HG02678 (cell line): Measurements from ENCODE around the gene SLC27A1.

Experiments
- ATAC-seq: cut with Tn5 transposase; IDR thresholded peaks from one replicate; pipeline ENCODE4 v1.9.1; 2021; ENCODE audit warnings: mild to moderate bottlenecking, moderate library complexity; ENCODE audit not compliant: unreplicated experiment

The SLC27A1 gene

GRCh38 chr19:17470068-17470841 lies at the start of gene SLC27A1:
Gene SLC27A1, plus strand, starts transcription at chr19:17470524. Its CDS starts 17 bp downstream, at chr19:17470541.
- ATAC-seq: peak; percentile 76

DNA sequence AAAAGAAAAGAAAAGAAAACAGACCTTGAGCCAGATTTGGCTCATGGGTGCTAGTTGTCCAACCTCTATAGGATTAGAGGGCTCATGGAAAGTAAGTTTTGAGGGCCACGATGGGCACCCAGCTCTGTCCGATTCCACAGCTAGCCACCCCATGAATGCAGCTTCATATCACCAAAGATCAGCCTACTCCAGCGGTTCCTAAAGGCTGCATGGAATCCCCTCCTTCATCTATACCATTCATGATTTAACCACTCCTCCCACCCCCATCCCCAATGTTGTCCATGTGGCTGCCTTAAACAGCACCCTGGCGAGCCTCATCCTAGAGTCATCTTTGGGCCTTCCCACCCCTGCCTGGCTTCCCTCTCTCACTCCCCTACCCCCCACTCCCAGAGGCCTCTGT lies 48.4 kb upstream of the SLC27A1 start:
- no peak for ATAC-seq

DNA sequence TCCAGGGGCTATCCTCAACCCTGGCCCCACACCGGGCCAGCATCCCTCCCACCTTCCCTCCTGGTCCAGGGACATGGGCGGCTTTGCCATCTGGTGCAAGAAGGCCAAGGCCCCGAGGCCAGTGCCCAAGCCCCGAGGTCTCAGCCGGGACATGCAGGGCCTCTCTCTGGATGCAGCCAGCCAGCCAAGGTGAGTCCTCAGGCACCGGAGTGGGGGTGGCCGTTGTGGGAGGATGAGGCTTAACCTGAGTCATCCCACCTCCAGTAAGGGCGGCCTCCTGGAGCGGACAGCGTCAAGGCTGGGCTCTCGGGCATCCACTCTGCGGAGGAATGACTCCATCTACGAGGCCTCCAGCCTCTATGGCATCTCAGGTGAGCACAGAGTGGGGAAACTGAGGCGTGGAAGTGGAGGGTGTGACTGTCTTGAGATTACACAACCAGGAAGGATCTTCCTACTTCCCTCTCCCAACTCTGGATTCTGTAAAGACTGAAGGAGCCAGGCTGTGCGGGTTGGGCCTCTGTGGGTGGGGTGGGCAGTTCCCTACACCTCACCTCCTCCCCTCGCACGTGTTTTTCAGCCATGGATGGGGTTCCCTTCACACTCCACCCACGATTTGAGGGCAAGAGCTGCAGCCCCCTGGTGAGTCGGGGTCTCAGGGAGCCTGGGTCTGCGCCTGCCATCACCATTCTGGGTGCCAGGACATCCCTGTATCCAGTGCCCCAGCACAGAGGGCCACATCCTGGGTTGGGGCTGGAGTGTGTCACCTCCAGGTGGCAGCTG lies 46.7 kb upstream of the SLC27A1 start:
- no peak for ATAC-seq

DNA sequence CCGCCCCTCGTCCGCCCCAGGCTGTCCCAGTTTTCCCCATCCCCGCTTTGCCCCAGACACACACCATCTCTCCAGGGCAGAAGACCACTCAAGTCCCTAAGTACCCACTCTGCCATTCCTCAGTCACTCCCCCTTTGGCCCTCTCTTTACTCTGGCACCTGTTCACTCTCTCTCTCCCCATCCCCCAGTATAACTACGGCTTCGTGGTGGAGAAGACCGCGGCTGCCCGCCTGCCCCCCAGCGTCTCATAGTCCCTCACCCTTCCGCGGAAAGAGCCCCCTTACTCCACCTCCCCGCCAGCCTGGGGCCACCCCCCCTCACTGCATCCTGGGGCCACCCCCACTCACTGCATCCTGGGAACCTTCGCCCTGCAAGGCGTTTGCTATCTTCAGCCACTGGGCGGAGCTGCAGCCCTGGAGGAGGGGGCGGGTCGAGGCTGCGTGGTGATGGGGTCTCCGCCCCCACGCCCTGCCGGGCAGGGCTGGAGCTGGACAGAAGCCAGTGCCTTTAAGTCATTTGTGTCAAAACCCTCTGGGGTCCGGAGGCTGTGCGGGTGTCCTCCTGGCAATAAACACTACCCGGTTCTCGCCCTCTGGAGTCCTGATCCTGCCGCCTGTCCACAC lies 45.5 kb upstream of the SLC27A1 start:
- ATAC-seq: no peak

- ATAC-seq: no peak
Observed at GRCh38 chr19:17429641-17430113, 40.6 kb upstream of the SLC27A1 start.

DNA sequence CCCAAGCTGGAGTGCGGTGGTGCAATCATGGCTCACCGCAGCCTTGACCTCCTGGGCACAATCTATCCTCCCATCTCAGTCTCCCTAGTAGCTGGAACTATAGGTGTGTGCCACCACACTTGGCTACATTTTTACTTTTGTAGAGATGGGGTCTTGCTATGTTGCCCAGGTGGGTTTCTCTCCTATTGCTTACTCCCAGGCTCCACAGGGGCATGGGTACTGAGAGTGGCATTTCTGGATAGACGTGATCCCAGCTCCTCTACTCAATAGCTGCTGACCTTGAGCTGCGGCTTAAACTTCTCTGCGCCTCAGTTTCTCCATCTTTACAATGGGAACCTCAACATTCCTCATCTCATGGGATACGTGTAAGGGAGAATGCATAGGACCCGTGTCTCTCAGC lies 38.9 kb upstream of the SLC27A1 start:
- no peak for ATAC-seq

DNA sequence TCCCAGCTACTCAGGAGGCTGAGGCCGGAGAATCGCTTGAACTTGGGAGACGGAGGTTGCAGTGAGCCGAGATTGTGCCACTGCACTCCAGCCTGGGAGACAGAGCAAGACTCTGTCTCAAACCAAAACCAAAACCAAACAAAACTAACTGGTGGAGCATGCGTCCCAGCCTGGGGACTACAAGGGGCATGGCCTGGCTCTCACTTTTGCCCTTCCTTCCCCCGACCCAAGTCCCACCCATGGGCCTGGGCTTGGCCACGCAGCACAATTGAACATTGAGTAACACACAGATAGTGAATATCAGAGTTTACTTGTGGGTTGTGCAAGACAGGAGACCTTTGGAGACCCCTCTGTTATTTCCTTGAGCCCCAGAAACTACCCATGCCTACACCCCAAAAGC lies 35.1 kb upstream of the SLC27A1 start:
- ATAC-seq: no peak

GRCh38 chr19:17436094-17436873 lies 34.0 kb upstream of the SLC27A1 start:
- ATAC-seq: no peak

DNA sequence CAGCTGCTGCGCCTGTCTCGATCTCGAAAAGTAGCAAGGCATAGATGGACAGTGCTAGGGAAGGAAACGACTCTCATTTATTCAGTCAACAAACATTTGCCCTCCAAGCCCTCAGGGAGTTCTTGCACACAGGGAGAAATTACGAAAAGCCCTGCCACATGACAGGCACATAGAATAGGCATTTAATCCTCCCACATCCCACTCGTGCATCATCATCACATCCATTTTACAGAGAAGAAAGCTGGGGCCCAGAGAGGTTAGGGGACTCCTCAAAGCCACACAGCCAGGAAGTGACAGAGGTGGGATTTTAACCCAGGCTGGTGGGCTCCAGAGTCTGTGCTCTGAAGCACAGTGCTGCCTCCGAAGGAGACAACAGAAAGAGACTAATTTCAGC lies 33.5 kb upstream of the SLC27A1 start:
- ATAC-seq: no peak

- ATAC-seq: no peak
Observed at GRCh38 chr19:17441241-17442021, 28.9 kb upstream of the SLC27A1 start.

DNA sequence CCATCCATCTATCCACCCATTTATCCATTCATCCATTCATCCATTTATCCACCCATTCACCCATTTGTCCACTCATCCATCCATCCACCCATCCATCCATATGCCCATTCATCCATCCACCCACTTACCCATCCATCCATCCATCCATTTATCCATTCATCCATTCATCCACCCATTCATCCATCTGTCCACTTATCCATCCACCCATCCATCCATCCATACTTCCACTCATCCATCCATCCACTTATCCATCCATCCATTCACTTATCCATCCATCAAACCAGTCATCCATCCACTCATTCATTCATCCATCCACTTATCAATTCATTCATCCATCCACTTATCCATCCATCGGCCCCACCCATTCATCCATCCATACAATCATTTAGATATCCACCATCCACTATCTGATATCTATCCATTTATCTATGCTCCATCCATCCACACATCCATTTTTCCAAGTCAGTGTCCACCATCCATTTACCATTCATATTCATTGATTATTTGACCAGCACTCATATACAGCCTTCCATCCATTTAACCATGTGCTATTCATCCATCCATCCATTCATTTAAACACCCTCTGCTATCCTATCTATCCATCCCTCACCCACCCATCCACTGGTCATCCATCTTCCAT lies 24.7 kb upstream of the SLC27A1 start:
- ATAC-seq: no peak

- ATAC-seq: no peak
Observed at GRCh38 chr19:17447704-17448130, 22.6 kb upstream of the SLC27A1 start.

- ATAC-seq: no peak
Observed at GRCh38 chr19:17448131-17448967, 22.0 kb upstream of the SLC27A1 start, which contains the start of gene TMEM221. Gene TMEM221, minus strand, starts transcription at chr19:17448668. Its CDS starts 206 bp downstream, at chr19:17448462.

GRCh38 chr19:17450264-17451075 lies 19.9 kb upstream of the SLC27A1 start:
- ATAC-seq: no peak

- no peak for ATAC-seq
Observed at GRCh38 chr19:17451820-17452219, 18.5 kb upstream of the SLC27A1 start.

DNA sequence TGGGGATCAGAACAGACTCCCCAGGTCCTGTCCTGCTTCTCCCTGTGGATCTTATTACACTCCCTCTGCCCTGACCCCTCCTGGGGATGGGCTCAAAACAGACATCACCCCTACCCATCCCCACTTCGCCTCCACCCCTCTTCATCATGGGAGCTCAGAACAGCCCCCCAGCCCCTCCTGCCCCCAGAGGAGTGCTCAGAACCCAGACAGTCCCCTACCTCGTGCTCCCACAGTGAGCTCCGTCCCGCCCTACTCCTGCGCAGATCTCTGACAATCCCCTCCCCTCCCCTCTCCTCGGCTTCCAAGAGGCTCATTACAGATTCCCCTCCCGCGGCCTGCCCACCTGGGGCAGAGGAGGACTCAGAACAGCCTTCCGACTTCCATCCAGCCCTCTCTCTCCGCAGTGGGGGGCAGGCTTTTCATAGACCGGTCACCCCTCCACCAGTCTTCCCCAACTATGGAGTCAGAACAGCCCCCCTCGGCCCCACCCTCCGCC lies 15.7 kb upstream of the SLC27A1 start:
- ATAC-seq: no peak

- no peak for ATAC-seq
Observed at GRCh38 chr19:17455308-17456123, 14.8 kb upstream of the SLC27A1 start.
